GM19035 (cell line): Measurements from ENCODE around the gene SORBS1.

ENCODE experiments used
- ATAC-seq: cut with Tn5 transposase; IDR thresholded peaks from one replicate; pipeline ENCODE4 v1.9.1; 2021; ENCODE audit not compliant: unreplicated experiment

SORBS1 gene

DNA sequence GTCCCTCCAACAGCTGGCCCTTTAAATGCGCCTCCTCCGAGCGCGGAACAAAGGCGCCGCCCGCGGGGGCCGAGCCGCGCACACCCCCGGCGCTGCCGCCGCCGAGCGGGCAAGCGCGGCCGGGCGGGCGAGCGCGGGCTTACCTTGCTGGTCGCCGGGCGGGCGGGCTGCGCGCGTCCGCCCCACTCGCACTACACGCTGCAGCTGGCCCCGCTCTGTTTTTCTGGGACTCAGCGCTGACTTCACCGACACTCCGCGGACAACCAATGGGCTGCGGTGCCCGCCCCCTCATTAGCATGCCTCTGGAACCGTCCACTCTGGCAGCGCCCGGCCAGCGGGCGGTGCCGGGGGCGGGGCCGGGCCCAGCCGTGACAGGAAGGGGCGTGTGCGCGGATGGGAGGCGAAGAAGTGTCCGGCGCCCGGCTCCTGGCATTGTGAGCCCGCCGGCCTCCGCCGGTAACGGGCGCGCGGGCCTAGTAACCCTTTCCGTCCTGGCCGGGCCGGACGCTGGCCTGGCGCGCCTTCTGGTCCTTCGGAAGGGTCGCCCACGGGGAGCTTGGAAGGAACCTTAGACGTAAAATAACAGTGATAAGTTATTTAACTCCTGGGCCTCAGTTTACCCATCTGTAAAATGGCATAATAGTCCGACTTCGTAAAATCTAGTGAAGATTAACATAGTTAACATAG is at the start of gene SORBS1:
Gene SORBS1 (minus strand): TSS at position 195 of the 687 bp plus-strand sequence. CDS start 120,236 bp downstream, outside the sequence.
- peak; percentile 99 for ATAC-seq

DNA sequence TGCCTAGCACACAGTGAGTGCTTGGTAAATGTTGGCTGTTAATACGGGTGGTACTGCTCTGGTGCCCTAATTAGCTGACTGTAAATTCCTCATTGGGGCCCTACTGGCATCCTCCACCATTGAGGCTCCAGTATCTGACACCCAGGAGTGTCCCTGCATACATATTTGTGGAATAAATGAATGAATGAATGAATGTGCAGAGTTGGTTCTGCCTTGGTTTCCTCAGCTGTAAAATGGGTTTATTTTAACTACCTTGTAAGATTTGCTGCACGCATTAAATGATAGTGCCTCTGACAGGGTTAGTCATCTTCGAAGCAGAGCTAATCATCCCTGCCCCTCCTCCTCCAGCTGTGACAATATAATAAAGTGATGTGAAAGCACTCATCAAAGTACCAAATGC is 49.6 kb upstream of the SORBS1 start:
- no peak for ATAC-seq

DNA sequence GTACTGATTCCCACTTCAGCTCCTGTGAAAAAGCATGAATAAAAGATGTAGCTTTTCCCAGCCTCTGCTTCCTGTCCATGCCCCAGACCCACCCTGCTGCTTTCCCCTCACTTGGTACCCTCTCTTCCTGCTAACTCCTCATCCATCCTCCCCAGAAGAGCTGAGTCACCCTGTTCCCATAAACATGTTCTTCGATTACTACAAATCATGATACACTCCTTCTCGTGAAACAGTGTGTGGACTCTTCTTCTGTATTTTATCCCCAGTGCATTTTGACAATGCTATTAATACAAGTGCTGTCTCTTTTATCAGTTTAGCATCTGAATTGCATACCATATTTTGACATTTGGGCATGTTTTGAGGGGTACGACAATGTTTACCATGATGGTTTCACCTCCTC is 45.8 kb upstream of the SORBS1 start:
- ATAC-seq = no peak

DNA sequence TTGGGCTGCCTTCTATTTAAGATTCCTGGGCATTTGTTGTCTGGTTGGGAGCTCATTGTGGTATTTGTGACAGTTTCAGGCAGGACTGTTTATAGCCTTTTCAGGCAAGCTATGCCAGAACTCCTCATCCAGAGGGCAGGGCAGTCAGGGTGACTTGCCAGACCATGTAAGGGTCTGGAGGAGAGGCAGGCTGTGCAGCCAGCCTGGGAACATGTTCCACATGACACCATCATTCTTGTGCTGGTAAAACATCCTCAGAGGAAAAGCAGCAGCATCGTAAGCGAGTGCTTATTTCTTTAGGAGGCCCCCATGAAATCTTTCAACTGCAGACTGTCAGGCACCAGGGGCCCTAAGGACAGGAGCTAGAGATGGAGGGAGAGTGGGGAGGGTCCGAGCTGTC is 44.0 kb upstream of the SORBS1 start:
- no peak for ATAC-seq

DNA sequence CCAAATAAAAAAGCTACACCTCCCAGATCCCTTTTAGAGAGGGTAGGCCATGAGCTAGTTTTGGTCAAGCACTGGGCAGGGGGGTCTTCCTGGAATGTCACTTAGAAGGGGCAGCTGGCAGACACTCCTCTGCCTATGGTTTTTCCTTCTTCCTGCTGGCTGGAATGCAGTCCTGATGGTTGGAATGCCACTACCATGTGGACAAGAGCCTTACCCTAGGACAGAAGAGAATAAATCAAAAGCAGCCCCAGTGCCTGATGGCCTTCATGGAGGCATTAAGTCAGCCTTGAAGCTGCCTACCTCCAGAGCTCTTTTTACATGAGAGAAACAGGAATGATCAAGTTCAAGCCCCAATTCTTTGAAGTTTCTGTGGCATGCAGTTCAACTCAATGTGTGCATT is 43.5 kb upstream of the SORBS1 start:
- no peak for ATAC-seq

DNA sequence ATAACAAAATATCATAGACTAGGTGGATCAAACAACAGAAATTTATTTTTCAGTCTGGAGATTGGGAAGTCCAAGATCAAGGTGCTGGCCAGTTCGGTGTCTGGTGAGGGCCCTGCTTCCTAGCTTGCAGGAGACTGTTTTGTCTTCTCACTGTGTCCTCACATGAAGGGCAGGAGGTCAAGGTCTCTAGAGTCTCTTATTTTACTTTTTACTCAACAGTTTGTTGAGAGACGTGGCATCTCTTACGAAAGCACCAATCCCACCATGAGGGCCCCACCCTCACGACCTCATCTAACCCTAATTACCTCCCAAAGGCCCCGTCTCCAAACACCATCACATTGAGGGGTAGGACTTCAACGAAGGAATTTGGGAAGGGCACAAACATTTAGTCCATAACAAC is 41.2 kb upstream of the SORBS1 start:
- no peak for ATAC-seq

DNA sequence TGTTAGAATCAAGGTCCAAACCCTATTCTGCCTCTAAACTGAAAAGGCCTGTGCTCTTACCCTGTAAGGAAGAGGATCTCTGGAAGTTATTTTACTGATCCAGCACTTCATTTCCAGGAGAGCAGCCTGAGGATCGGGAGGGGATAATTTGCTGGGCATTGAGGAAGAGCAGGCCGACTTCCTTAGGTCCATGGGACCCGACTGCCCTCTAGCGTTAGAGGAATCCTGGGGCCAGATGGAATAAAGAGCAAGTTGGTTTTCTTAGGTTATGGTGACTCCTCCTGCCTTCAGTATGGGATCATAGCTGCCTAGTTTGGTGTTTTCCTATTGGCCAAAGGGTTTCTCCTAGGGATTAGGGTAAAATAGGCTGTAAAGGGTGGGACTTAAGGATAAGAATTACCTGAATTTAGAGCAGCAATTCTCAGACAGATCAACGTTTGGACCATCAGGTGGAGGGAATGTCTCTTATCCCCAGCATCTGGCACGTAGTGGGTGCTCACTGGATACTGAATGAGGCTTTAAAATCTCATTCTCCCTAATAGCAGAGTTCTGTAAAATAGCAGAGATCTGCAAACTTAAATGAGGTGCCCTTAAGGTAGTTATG is 40.0 kb upstream of the SORBS1 start:
- no peak for ATAC-seq

DNA sequence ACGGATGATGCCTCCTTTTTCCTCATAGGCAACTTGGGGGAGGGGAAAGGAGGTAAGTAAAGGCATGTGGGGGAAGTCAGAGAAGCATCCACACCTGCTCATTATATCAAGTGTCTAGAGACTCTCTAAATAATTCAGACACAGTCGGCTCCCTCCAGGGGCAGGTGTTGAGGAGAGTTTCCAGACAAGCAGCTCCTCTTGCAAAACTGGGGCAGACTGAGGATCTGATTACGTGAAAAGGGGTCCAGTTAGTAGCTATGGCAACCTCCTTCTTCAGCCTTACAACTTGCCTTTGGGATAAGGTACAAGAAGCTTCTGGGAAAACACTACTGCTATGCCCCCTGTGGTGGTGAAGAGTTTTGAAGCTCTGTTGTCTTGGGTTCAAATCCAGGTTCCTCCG is 39.0 kb upstream of the SORBS1 start:
- no peak for ATAC-seq

DNA sequence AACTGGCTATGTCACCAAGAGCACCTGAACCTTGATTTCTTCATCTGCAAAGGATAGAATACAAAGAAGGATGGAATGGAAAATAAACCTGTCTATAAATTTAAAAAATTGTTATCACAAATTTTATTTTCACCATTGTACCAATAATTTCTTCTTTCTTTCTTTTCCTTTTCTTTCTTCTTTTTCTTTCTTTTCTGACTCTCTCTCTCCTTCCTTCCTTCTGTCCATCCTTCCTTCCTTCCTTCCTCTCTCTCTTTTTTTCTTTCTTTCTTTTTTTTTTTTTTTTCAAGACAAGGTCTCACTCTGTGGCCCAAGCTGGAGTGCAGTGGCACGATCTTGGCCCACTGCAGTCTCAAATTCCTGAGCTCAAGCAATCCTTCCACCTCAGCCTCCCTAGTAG is 36.6 kb upstream of the SORBS1 start:
- no peak for ATAC-seq

DNA sequence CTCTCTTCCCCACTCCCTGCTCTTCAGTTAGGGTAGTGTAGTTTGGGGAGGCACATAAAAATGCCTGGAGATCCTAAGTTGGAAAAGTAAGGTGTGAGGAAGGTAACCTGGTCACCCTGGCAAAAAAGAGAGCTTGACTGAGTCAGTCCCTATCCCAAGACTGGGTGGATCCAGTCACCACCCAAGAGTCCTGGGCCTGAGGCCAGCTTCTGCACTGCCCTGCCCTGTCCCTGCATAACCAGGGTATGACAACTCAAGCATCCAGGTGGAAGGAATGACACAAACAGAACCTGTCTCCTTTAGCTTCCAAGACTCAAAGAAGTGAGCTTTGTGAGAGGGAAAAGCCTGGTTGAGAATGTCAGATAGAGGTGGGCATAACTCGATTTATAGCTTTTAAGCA is 26.9 kb upstream of the SORBS1 start:
- ATAC-seq = no peak

DNA sequence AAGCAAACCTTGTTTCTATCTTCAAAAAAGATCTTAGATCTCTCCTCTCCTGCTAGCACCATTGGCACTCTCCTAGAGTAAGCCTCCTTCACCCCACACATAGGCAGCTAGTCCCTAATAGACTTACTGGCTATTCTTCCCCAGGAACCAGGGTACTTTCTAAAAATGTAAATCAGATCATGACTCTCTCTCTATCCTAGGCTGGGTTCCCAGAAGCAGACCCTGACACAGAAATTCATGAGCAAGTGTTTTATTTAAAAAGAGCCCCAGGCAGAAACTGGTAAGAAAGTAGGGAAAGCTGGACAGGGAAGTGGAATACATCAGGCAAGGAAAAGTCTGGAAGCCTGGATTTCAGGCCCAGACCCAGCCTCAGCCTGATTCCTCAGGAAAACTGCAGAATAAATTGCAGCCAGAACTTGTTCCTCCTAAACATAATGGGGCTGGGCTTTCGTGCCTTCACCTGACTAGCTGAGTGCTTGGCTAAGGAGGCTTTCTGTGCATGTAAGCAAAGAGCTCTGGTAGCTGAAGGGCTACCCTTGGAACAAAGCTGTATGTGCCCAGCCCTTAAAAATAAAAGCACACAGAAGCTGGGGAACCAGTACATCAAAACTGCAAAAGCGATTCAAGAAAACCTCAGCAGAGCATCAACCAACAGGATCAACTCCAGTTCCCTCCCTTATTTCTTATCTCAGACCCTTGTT is 18.8 kb upstream of the SORBS1 start:
- ATAC-seq = no peak

DNA sequence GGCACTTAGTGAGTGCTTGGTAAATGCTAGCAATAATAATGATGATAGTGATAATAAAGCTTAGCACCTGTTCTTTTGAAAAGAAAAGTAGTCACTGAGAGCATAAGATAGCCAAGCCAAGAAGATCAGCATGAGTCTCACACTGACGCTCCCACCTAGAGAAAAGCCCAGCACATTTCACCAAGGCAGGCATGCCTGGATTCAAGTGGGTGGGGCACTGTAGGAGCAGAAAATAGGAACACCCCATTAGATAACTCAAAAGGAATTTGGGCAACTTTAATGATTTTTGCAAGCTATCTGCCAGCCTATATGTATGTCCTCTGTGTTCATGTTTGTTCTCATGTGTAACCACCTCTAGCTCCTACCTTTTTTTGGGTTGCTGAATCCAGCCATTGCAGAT is 18.1 kb upstream of the SORBS1 start:
- no peak for ATAC-seq

DNA sequence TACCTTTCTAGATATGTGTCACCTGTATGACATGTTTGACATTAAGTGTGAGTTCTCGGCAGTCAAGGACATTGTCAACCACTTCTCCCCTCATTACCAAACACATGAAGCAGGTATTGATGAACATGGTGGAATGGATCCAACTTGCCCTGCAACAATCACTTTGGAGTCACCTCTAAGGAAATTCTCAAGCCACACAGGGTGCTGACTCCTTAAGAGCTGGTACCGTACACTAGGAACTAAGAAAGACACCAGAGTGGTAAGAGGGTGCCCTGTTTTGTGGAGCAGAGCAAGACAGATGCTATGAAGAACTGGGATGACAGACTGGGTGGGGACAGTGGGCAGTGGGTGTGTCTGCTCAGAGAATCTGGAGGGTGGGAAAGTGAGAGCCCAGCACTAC is 17.4 kb upstream of the SORBS1 start:
- ATAC-seq = no peak

DNA sequence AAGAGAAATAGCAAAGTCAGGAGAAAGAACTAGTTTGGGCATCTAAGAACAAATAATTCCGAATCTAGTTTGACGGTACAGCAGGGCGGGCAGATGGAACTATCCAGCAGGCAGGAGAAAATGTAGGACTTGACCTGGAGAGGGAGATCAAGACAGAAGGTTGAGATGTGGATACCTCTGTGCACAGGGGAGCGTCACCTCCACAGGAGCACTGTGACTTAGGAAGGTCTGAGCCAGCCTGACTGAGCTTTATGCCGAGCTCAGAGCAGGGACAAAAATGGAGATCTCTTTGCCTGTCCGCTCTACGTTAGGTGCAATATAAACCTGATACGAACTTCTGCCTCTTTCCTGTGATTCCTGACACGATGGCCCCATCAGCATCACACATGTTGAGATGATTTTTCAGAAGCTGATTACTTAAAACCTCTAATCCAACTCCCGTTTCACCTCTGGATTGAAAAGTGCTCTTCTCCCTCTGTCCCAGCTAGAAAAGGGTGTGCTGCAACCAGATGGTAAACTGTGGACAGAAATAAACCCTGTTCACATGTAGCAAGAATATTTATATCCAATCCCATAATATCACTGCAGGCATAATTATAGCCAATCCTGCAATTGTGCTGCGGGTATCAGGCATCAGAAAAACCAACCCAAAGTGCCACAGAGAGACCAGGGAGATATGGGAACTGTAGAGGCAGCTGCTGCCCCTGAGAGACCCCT is 13.6 kb upstream of the SORBS1 start:
- no peak for ATAC-seq

DNA sequence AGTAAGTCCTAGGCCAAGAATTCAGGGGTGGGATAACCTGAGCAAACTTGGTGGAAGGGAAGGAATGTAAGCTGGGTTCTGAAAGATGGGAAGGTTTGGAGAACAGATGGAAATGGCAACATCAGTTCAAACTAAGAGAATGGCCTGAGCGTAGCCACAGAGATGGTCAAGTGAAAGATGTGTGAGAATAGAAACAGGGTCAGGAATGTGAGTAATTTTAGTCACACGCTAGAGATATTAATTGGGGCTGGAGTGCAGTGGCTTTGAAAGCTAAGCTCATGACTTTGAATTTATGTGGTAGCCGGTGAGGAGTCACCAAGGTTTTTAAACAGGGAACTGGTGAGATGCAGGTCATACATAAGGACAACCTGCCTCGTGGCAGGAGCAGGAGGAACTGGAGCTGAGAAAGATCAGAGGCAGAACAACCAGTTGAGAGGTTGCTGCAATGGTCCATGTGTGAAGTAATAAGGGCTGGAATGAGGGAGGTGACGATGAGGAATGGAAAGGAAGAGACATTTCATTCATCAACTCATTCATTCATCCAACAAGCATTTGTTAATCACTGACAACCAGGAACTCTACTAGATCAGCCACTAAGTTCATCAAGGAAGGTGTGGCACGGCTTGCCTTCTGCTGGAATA is 12.9 kb upstream of the SORBS1 start:
- no peak for ATAC-seq

DNA sequence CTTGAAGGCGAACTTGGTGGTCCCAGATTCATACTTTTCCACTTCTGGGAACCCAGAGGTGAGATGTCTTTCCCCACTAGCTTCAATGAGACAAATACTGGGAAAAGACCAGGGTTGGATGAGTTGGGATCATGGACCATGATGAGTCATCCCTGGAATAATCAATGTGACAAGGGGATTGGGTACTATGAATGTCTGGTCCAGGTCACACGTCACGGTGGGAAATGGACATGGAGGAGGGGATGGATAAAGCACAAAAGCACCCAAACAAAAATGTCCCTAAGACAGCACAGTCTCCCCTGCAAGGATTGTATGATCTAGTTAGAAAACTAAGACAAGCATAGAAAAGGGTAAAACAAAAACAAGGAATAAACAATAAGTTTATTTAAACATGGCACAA is 12.4 kb upstream of the SORBS1 start:
- no peak for ATAC-seq

DNA sequence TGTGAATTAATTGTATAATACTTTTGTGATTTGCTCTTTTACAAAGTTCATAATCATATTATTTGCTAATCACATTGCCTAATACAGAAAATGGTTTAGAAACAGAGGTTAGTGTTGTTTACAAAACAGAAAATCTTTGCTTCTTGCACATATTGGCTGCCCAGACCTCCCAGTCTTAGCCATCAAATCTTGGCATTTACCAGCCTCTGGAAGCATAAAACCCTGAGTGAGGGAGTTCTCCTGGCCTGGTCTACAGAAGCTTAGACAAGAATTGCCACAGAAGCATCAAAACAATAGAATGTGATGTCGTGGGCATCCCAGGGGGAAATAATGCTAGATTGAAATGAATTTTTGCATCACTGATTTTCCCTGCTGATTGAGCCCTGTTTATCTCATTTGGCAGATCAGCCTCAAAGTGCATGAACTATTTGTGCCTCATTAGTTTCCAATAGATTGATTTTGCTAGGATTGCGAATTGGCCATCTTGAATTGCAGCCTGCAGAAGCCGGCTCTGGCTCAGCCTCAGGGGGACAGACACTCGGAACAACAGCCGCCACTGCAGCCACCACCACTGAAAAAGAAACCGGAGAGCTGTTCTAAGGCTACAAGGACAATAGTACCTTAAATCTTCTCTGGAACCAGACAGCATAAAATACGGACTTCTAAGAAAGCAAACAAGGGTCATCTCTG is 11.1 kb upstream of the SORBS1 start:
- ATAC-seq = no peak

DNA sequence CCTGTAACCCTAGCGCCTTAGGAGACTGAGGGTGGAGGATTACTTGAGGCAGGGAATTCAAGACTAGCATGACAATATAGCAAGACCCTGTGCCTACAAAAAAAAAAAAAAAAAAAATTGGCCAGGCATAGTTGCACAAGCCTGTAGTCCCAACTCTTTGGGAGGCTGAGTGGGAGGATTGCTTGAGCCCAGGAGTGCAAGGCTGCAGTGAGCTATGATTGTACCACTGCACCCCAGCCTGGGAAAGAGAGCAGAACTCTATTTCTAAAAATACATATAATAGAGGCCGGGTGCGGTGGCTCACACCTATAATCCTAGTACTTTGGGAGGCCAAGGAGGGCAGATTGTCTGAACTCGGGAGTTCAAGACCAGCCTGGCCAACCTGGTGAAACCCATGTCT is 10.2 kb upstream of the SORBS1 start:
- no peak for ATAC-seq

DNA sequence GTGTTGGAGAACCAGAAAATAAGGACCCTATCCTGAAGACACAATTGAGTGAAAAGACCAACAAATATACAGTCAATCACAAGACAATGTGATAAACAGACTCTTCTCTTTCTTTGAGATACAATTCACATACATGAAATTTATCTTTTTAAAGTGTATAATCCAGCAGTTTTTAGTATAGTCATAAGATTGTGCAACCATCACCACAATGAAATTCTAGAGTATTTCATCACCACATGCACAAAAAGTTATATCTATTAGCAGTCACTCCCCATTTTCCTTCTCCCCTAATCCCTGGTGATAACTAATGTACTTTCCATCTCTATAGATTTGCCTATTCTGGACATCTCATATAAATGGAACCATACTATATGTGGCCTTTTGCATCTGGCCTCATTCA is 8.2 kb upstream of the SORBS1 start:
- no peak for ATAC-seq

DNA sequence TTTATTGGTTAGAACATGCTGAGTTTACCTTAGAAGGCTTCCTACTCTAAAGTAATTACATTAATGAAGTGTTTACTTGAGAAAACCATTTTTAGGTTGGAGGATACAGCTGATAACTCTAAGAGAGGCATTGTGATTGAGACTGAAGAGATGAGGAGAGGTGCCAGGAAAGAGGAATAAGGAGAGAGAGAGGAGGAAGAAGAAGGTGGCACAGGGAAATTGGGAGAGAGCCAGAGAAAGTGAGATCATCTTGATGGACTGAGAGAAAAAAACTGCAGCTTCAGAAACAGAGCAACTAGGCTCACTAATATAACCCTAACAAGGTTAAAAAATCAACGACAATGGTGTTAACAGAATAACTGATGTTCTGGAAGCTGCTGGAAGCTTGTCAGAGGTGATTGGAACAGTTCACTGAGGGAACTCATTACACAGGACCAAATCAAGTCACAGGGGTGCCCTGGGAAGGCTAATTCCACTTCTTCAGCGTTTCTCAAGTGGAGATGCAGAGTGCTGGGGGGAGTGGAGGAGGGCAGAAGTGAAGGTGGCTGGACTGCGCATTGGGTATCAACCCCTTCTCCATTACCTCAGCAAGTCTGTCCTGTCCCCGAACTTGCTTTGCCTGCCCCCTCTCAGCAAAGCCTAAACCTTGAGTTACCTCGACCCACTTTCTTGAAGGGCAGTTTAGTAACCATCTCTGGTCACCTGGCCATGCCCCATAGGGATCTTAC is 6.9 kb upstream of the SORBS1 start:
- ATAC-seq = no peak
